ENCODE results near the gene MSH4.
A peak's percentile ranks its signal among the peaks of the same experiment; 100 is the strongest.
"Not testable (repeated sequence)": the region's sequence is repeated elsewhere in the genome, so short reads cannot be mapped to it uniquely, and the experiment has no call there.

Gene MSH4

GRCh38 chr1:75797606-75798216, 1.0 kb downstream of the MSH4 start:
- no peak for DNase-seq

GRCh38 chr1:75801480-75801879, 4.8 kb downstream of the MSH4 start:
- DNase-seq = not testable (repeated sequence)

DNA sequence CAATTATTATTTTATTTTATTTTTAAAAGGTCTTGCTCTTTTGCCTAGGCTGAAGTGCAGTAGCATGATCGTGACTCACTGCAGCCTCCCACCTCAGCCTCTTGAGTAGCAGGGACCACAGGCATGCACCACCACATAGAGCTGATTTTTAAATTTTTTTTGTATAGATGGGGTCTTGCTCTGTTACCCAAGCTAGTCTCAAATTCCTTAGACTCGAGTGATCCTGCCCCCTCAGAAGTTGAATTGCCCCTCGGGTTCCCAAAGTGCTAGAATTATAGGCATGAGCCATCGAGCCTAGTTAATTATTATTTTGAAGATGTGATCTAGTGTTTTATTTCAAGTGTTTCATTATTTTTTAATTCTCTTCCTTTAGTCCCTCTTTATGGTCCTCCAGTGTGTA, 12.2 kb downstream of the MSH4 start:
- DNase-seq = no peak

GRCh38 chr1:75810113-75810512, 13.4 kb downstream of the MSH4 start:
- not testable (repeated sequence) for DNase-seq

- no peak for DNase-seq
These were observed 14.7 kb downstream of the MSH4 start for GRCh38 chr1:75811211-75811981.

- DNase-seq = no peak
These were observed 15.4 kb downstream of the MSH4 start for GRCh38 chr1:75812065-75812464.

GRCh38 chr1:75823596-75823995, 26.9 kb downstream of the MSH4 start:
- DNase-seq = not testable (repeated sequence)

- DNase-seq = no peak
These were observed 39.9 kb downstream of the MSH4 start for GRCh38 chr1:75836528-75837100.

DNA sequence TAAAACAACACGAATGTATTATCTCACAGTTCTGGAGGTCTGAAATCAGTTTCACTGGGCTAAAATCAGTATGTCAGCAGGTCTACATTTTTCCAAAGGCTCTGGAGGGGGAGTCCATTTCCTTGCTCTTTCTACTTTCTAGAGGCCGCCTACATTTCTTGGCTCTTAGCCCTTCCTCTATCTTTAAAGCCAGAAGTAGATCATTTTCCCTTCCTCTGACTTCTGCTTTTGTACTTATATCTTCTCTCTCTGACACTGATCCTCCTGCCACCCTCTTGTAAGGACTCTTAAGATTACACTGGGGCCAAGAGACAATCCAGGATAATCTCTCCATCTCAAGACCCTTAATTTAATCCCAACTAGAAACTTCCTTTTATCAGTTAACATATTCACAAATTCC, 41.4 kb downstream of the MSH4 start:
- DNase-seq = no peak

DNA sequence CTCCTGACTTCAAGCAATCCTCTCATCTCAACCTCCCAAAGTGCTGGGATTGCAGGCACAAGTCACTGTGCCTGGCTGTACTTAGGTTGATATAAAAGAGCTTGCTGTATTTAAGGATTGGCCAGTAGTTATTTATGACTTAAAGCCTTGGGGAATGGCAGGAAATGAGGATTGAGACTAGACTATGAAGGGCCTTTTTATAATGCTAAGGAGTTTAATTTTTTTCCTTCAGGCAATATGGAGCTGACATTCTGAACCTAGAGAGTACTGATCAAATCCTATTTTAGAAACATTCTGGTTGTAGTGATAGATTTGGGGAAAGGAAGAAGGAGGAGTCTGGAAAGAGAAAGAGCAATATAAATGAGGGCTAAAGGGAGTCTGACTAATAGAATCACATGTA, 44.7 kb downstream of the MSH4 start:
- no peak for DNase-seq

GRCh38 chr1:75845576-75845975, 48.9 kb downstream of the MSH4 start:
- DNase-seq = no peak

GRCh38 chr1:75855010-75855409, 58.3 kb downstream of the MSH4 start:
- no peak for DNase-seq

DNA sequence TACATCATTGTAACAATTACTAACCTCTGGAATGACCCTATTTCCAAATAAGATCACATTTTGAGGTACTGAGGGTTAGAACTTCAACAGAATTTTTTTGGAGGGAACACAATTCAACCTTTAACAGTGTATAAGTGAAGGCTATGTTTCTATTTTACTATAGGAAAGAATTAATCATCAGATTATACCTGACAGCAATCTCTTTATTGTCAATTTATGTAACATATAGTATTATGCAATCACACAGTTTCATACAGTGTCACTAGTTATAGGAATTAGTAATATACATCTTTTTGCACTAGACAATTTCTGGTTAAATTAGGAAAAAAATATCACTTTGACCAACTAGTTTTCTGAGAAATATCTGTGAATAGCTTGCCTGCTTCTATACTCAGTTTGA, 59.1 kb downstream of the MSH4 start:
- no peak for DNase-seq

DNA sequence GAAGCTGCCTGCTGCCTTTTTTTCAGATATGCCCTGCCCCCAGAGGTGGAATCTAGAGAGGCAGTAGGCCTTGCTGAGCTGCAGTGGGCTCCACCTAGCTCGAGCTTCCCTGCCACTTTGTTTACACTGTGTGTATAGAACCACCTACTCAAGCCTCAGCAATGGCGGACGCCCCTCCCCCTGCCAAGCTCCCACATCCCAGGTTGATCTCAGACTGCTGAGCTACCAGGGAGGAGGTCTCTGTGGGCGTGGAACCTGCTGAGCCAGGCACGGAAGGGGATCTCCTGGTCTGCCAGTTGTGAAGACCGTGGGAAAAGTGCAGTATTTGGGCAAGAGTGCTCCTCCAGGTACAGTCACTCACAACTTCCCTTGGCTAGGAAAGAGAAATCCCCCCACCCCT, 65.1 kb downstream of the MSH4 start:
- no peak for DNase-seq

GRCh38 chr1:75870951-75871350, 74.3 kb downstream of the MSH4 start:
- no peak for DNase-seq

GRCh38 chr1:75879985-75880384, 83.3 kb downstream of the MSH4 start:
- no peak for DNase-seq

DNA sequence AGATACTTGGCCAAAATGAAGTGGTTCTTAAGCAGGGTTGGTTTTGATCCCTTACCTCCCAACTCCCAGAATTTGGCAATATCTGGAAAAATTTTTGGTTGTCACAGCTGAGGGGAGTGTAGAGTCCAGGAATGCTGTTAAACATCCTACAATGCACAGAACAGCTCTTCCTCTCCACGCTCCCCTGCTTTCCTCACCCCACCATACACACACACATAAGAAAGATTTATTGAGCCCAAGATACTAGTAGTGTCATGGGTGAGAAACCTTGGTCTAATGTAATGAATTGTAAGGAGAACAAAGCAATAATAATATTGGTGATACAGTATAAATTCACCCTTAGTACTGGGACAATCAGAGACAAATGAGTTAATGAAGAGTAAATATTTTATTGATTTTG, 87.8 kb downstream of the MSH4 start:
- DNase-seq = no peak

- DNase-seq = no peak
These were observed 104.7 kb downstream of the MSH4 start for GRCh38 chr1:75901371-75901770.

- peak; percentile 30 for DNase-seq
These were observed 112.1 kb downstream of the MSH4 start for GRCh38 chr1:75908717-75909152.

DNA sequence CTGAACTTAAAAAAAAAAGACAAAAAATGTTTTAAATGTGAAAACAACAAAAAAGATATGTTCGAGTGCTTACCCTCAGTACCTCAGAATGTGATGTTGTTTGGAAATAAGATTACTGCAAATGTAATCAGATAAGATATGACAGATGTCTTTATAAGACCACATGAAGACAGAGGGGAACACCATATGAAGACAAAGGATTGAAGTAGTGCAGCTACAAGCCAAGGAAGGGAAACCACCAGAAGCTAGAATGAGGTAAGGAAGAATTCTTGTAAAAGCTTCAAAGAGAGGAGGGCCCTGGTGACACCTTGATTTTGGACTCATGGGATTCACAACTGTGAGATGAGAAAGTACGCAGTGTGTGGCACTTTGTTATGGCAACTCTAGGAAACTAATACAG, 120.2 kb downstream of the MSH4 start:
- DNase-seq = no peak

- no peak for DNase-seq
These were observed 126.0 kb downstream of the MSH4 start for GRCh38 chr1:75922698-75923097.

GRCh38 chr1:75932304-75932703, 135.6 kb downstream of the MSH4 start, which contains the start of gene ASB17:
ASB17 (minus strand) TSS chr1:75932404; CDS start chr1:75932291, 113 bp downstream.
- DNase-seq = no peak

GRCh38 chr1:75937034-75937433, 140.4 kb downstream of the MSH4 start:
- DNase-seq = no peak

- not testable (repeated sequence) for DNase-seq
These were observed 146.4 kb downstream of the MSH4 start for GRCh38 chr1:75943037-75943436.
